ENCODE measurements around the gene LMNTD2. TPM values are rescaled to one million over a fixed set of nuclear protein-coding genes. Genes with fewer than 3 reads are reported as not detected.

The LMNTD2 gene
- polyA plus RNA-seq, 1 donor from 2014 or later, result 0.61 TPM

DNA sequence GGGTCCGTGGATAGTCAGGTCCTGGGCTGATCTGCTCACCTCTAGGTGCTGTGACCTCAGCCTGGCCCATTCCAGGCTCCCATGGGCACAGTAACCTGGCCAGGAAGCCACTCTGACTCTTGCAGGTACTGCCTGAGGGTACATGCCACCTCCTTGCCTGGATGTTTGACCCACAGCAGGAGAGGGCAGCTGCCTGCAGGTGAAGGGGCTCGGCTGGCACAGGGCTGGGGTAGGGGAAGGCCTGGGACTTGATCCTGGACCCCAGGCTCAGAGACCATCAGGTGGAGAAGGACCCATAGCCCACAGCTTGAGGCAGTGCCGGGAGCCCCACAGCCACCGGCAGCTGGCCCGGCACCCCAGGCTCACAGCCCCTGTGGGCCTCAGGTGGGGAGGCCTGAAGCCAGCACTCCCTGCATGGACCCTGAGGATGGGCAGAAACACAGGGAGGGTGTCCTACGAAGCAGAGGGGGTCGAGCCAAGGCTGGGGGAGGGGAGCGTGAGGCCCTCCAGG lies 20.5 kb downstream of the LMNTD2 start:
- Histone ChIP-seq H3K4me3 (ENCODE audit: low read length) (no peak overlapping the region), H3K9me3 (ENCODE audit: low read length) (no peaks in the 10 kb centered on the region), H4K20me1 (ENCODE audit: insufficient read depth) (no peaks in the 10 kb centered on the region), H3K36me3 (ENCODE audit: insufficient read depth, low read length) (no peaks in the 10 kb centered on the region), H3K9me2 (ENCODE audit: insufficient read depth, low read length) (no peaks in the 10 kb centered on the region), H2AFZ (ENCODE audit: low read depth, low read length) (no peak overlapping the region), H3K27ac (ENCODE audit: low read length) (no peak overlapping the region), H3K9ac (ENCODE audit: low read length) (no peak overlapping the region), H3K4me2 (ENCODE audit: low read length) (no peak overlapping the region), H3F3A (ENCODE audit: insufficient read depth, low read length, poor library complexity, severe bottlenecking) (no peaks in the 10 kb centered on the region), H3K79me2 (replicated peaks; ENCODE audit: insufficient read depth, low read length) (no peaks in the 10 kb centered on the region), H3K27me3 (ENCODE audit: insufficient read depth, low read depth, low read length) (no peaks in the 10 kb centered on the region)
- TF ChIP-seq, protein P1, sequence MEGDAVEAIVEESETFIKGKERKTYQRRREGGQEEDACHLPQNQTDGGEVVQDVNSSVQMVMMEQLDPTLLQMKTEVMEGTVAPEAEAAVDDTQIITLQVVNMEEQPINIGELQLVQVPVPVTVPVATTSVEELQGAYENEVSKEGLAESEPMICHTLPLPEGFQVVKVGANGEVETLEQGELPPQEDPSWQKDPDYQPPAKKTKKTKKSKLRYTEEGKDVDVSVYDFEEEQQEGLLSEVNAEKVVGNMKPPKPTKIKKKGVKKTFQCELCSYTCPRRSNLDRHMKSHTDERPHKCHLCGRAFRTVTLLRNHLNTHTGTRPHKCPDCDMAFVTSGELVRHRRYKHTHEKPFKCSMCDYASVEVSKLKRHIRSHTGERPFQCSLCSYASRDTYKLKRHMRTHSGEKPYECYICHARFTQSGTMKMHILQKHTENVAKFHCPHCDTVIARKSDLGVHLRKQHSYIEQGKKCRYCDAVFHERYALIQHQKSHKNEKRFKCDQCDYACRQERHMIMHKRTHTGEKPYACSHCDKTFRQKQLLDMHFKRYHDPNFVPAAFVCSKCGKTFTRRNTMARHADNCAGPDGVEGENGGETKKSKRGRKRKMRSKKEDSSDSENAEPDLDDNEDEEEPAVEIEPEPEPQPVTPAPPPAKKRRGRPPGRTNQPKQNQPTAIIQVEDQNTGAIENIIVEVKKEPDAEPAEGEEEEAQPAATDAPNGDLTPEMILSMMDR (IDR thresholded peaks at IDR 0.05; ENCODE audit: poor library complexity, severe bottlenecking), result no peak
- TF ChIP-seq, protein P2, sequence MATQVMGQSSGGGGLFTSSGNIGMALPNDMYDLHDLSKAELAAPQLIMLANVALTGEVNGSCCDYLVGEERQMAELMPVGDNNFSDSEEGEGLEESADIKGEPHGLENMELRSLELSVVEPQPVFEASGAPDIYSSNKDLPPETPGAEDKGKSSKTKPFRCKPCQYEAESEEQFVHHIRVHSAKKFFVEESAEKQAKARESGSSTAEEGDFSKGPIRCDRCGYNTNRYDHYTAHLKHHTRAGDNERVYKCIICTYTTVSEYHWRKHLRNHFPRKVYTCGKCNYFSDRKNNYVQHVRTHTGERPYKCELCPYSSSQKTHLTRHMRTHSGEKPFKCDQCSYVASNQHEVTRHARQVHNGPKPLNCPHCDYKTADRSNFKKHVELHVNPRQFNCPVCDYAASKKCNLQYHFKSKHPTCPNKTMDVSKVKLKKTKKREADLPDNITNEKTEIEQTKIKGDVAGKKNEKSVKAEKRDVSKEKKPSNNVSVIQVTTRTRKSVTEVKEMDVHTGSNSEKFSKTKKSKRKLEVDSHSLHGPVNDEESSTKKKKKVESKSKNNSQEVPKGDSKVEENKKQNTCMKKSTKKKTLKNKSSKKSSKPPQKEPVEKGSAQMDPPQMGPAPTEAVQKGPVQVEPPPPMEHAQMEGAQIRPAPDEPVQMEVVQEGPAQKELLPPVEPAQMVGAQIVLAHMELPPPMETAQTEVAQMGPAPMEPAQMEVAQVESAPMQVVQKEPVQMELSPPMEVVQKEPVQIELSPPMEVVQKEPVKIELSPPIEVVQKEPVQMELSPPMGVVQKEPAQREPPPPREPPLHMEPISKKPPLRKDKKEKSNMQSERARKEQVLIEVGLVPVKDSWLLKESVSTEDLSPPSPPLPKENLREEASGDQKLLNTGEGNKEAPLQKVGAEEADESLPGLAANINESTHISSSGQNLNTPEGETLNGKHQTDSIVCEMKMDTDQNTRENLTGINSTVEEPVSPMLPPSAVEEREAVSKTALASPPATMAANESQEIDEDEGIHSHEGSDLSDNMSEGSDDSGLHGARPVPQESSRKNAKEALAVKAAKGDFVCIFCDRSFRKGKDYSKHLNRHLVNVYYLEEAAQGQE (IDR thresholded peaks at IDR 0.05; ENCODE audit: borderline replicate concordance), result no peak
- no peak for TF ChIP-seq TAF1 (IDR thresholded peaks at IDR 0.05; ENCODE audit: low read depth)
- no peak for TF ChIP-seq RAD21 (conservative IDR thresholded peaks at IDR 0.05)
- no peak for TF ChIP-seq POLR2AphosphoS5 (IDR thresholded peaks at IDR 0.05)
- no peak for TF ChIP-seq MXI1 (conservative IDR thresholded peaks at IDR 0.05; ENCODE audit: poor library complexity, severe bottlenecking)
- no peak for TF ChIP-seq SMC3 (conservative IDR thresholded peaks at IDR 0.05; ENCODE audit: poor library complexity)
- no peak for TF ChIP-seq EZH2 (IDR thresholded peaks at IDR 0.05; ENCODE audit: borderline replicate concordance, insufficient read depth, low read length, poor library complexity, severe bottlenecking)
- no peak for TF ChIP-seq EP300 (conservative IDR thresholded peaks at IDR 0.05; ENCODE audit: poor library complexity, severe bottlenecking)

DNA sequence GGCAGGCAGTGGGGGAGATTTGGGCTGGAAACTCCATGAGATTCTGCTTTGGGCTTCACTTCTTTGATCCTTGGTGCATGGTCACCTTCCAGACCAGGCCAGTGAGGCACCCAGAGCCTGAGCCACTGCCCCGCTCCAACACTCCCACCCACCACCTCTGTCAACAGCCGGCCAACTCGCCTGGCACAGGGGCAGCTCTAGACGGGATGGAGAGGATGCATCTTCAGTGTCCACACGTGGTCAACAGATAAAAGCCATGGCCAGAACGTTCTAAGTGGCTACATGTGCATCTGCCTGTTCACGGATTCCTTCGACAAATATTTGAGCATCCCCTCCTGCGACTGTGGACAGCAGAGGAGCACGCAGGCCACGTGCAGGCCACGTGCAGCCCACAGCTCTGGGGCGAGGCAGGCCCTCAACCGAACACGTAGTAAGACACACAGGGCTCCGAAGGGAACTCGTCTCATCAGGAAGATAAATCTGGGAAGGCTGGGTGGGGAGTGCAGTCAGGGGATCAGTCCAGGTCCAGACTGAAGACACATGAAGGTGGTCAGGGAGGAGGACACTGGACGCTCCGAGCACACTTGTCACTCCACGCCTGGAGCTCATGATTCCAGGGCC lies 22.0 kb downstream of the LMNTD2 start:
- no peak overlapping the region for H3K4me3 ChIP-seq (ENCODE audit: low read length)
- no peaks in the 10 kb centered on the region for H3K9me3 ChIP-seq (ENCODE audit: low read length)
- H3K4me2 ChIP-seq (ENCODE audit: low read length), result no peak overlapping the region
- peaks cover 8% of the 10 kb centered on the region for H3K79me2 ChIP-seq (replicated peaks; ENCODE audit: insufficient read depth, low read length)
- TF ChIP-seq POLR2AphosphoS5 (IDR thresholded peaks at IDR 0.05), result no peak
- no peak for TF ChIP-seq EZH2 (IDR thresholded peaks at IDR 0.05; ENCODE audit: borderline replicate concordance, insufficient read depth, low read length, poor library complexity, severe bottlenecking)
- no peak for TF ChIP-seq TAF1 (IDR thresholded peaks at IDR 0.05; ENCODE audit: low read depth)
- TF ChIP-seq SMC3 (conservative IDR thresholded peaks at IDR 0.05; ENCODE audit: poor library complexity), result no peak
- H2AFZ ChIP-seq (ENCODE audit: low read depth, low read length), result no peak overlapping the region
- no peak overlapping the region for H3K9ac ChIP-seq (ENCODE audit: low read length)
- no peaks in the 10 kb centered on the region for H4K20me1 ChIP-seq (ENCODE audit: insufficient read depth)
- H3K27ac ChIP-seq (ENCODE audit: low read length), result no peak overlapping the region
- no peaks in the 10 kb centered on the region for H3K9me2 ChIP-seq (ENCODE audit: insufficient read depth, low read length)
- H3K27me3 ChIP-seq (ENCODE audit: insufficient read depth, low read depth, low read length), result no peaks in the 10 kb centered on the region
- no peaks in the 10 kb centered on the region for H3F3A ChIP-seq (ENCODE audit: insufficient read depth, low read length, poor library complexity, severe bottlenecking)
- H3K36me3 ChIP-seq (ENCODE audit: insufficient read depth, low read length), result no peaks in the 10 kb centered on the region
